Motor neuron (in vitro differentiated cells): ENCODE data around the gene NPIPB6. TPM values are rescaled to one million over a fixed set of nuclear protein-coding genes. Genes with fewer than 3 reads are reported as not detected.
A peak's percentile ranks its signal among the peaks of the same experiment; 100 is the strongest.
"Not testable (repeated sequence)": the region's sequence is repeated elsewhere in the genome, so short reads cannot be mapped to it uniquely, and the experiment has no call there.

Source experiments
- ATAC-seq, 8 experiments: fragments of 200-7000 bp; cut with Tn5 transposase; replicated peaks in 6 of 8; 2 replicates each; pipeline ENCODE4 v1.8.0; 2021; ENCODE audit warnings: mild to moderate bottlenecking in 8 of 8, moderate library complexity in 8 of 8
- H3K27ac ChIP-seq, 2 donors: fragments of 250-450 bp; sonication (Bioruptor Pico); 2 replicates each; pipeline ENCODE4 v1.9.0; 2021; ENCODE audit warnings: antibody characterized with exemption in 2 of 2, mild to moderate bottlenecking in 2 of 2, moderate library complexity in 1 of 2
- H3K4me1 ChIP-seq, 2 donors: fragments of 250-450 bp; sonication (Bioruptor Pico); replicated peaks in 1 of 2; 2 replicates each; pipeline ENCODE4 v1.6.1; 2021; ENCODE audit warnings: antibody characterized with exemption in 2 of 2, mild to moderate bottlenecking in 2 of 2, moderate library complexity in 1 of 2
- H3K4me3 ChIP-seq, 5 donors: fragments of 250-450 bp; sonication (Bioruptor Pico); 2 replicates each; pipeline ENCODE4 v1.9.0; 2021; ENCODE audit warnings: antibody characterized with exemption in 5 of 5, mild to moderate bottlenecking in 5 of 5, moderate library complexity in 4 of 5
- WGBS, 10 experiments: fragments of 450-650 bp; shearing (Covaris generic); methylation state at CpG; one replicate each; pipeline ENCODE4 v1.0.0; 2022; 5-methylcytosine and 5-hydroxymethylcytosine counted together
- in situ Hi-C, 9 experiments: fragments of 400-800 bp; cut with MboI; loops; one replicate each; pipeline ENCODE4 v1.15.0; 2021; ENCODE audit warnings: low sequenced_read_pairs in 9 of 9, low pct_unique_long_range_greater_than_20kb in 2 of 9; ENCODE audit not compliant: unreplicated experiment in 9 of 9
- total RNA-seq, 8 experiments: library from RNA; unstranded; fragments of 300-600 nt; gene quantifications; 2 replicates each; pipeline versions ENCODE4 v1.2.3 to v1.2.4, GENCODE V29; 2022

NPIPB6 gene
- total RNA-seq = 1 to 10 TPM in 5 of 8 experiments, under 1 TPM in 1, not detected in 2; 0.88 to 3.1 (median 1.6) TPM

DNA sequence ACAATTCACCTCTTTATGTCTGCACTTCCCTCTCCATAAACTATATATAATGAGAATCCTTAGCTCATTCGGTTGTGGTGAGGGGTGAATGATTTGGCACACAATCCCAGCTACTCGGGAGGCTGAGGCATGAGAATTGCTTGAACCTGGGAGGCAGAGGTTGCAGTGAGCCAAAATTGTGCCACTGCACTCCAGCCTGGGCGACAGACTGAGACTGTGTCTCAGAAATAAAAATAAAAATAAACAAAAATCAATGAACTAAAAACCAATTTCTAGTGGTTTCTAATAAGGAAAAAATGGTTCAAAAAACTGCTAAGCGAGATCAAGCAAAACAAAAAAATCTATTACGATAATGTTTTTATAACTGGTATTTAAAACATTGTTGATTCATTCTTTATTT, at the start of gene NPIPB6:
NPIPB6 (minus strand) TSS at position 101 of the 400 bp plus-strand sequence. CDS start 686 bp downstream, outside the sequence.
- ATAC-seq, in situ Hi-C loops, H3K4me3 ChIP-seq, H3K27ac ChIP-seq, H3K4me1 ChIP-seq: not testable (repeated sequence)
- no CpG with 5 or more reads among the region's 5 CpGs for WGBS, 10 experiments

DNA sequence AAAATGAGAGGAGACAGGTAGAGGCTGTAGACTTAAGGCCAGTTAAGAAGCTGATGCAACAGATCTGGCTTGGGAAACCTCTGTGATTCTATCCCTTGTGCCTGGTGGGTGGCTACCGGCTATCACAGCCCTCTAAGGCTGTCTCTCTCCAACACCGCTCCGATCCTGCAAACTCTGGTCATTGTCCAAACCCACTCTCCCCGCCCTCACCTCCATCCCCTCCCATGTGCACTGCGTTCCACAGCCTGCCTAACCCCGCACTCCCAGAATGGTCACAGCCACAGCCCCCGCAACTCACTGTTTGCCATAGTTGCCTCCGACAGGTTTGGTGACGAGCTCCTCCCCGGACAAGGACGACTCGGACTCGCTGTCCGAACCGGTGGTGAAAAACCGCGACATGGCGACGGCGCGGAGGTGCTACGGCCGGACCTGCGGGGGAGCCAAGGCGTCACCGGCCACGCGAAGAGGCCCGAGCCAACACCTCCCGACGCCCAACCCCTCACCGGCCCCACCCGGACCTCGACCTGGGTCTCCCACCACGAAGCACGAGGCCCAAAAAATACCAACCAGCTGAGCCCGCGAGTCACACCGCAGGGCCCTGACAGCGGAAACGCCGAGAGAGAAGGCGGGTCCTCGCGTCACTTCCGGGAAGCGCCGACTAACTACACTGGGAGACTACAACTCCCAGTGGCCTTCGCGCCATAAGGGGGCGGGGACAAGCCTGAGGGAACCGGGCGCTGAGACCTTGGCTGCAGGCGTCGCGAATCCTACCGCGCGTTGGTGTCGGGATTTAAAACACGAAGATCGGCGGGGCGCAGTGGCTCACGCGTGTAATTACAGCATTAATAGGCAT, 40.1 kb upstream of the NPIPB6 start, which contains the start of gene EIF3CL:
EIF3CL (minus strand) TSS at position 622 of the 853 bp plus-strand sequence; CDS start at position 399, 223 bp downstream.
- ATAC-seq = peak; percentile 99 to 100 (median 99)
- H3K4me3 ChIP-seq, H3K27ac ChIP-seq, in situ Hi-C loops, H3K4me1 ChIP-seq: not testable (repeated sequence)
- no CpG with 5 or more reads among the region's 66 CpGs for WGBS, 10 experiments

DNA sequence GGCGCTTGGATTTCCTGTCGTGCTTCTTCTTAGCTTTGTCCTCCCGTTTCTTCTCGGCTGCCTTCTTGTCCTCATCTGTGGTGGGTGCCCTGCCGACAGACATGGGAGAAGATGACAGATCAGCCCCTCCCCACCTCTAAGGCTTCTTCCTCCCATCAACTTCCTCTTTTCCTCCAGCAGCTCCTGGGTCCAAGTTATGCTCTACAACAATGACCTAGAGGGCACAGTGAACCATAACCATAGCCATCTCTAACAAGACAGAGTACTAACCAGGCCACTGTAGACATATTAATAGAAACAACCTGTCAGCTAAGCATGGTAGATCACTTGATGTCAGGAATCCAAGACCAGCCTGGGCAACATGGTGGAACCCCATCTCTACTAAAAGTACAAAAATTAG, 28.7 kb upstream of the NPIPB6 start:
- no CpG with 5 or more reads among the region's 5 CpGs for WGBS, 10 experiments
- not testable (repeated sequence) for H3K4me3 ChIP-seq

DNA sequence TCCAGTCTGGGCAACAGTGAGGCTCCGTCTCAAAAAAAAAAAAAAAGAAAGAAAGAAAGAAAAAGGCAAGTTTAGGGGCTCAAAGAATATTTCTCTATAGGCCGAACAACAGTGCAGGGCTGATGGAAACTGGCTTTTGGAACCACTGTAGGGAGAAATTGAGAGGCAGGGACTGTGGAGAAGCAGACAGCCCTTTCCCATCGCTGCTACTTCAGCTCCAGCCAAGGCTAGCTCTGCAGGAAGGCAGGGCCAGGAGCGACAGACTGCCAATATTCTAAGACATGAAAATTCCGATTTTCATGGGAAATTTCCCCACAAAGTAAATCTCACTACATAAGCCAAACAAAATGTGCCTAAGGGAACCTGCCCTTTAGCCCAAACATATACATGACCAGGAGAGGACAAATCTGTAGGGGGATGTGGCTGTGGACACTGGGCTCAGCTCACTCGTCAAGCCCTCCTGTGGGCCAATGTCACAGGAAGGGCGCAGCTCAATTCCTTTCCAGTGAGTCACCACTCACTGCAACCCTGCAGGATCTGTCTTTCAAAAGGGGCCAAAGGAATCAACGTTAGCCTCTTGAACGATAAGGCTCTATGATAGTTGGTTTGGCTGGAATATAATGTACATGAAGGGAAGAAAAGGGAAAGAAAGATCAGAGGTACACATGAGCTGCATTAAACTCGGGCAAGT, 19.0 kb upstream of the NPIPB6 start:
- peak in 2 of 8 experiments; percentile 61 to 62 for ATAC-seq
- H3K4me1 ChIP-seq, in situ Hi-C loops, H3K27ac ChIP-seq, H3K4me3 ChIP-seq: not testable (repeated sequence)
- WGBS, 10 experiments = no CpG with 5 or more reads among the region's 10 CpGs

More for the DNA sequence above, 28.7 kb upstream of the NPIPB6 start:
- H3K4me1 ChIP-seq, H3K27ac ChIP-seq, in situ Hi-C loops, ATAC-seq: not testable (repeated sequence)

DNA sequence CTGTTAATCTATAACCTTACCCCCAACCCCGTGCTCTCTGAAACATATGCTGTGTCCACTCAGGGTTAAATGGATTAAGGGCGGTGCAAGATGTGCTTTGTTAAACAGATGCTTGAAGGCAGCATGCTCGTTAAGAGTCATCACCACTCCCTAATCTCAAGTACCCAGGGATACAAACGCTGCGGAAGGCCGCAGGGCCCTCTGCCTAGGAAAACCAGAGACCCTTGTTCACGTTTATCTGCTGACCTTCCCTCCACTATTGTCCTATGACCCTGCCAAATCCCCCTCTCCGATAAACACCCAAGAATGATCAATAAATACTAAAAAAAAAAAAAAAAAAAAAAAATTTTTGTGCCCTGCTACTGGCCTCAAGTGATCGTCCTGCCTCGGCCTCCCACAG, 14.5 kb upstream of the NPIPB6 start:
- H3K4me3 ChIP-seq, ATAC-seq, in situ Hi-C loops, H3K27ac ChIP-seq, H3K4me1 ChIP-seq: not testable (repeated sequence)
- no CpG with 5 or more reads among the region's 10 CpGs for WGBS, 10 experiments

DNA sequence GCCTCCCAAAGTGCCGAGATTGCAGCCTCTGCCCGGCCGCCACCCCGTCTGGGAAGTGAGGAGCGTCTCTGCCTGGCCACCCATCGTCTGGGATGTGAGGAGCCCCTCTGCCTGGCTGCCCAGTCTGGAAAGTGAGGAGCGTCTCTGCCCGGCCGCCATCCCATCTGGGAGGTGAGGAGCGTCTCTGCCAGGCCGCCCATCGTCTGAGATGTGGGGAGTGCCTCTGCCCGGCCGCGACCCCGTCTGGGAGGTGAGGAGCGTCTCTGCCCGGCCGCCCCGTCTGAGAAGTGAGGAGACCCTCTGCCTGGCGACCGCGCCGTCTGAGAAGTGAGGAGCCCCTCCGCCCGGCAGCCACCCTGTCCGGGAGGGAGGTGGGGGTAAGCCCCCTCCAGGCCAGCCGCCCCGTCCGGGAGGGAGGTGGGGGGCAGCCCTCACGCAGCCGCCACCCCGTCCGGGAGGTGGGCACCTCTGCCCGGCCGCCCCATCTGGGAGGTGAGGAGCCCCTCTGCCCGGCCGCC, 13.9 kb upstream of the NPIPB6 start:
- H3K4me3 ChIP-seq, H3K4me1 ChIP-seq, in situ Hi-C loops, ATAC-seq, H3K27ac ChIP-seq: not testable (repeated sequence)
- WGBS, 10 experiments = no CpG with 5 or more reads among the region's 38 CpGs

DNA sequence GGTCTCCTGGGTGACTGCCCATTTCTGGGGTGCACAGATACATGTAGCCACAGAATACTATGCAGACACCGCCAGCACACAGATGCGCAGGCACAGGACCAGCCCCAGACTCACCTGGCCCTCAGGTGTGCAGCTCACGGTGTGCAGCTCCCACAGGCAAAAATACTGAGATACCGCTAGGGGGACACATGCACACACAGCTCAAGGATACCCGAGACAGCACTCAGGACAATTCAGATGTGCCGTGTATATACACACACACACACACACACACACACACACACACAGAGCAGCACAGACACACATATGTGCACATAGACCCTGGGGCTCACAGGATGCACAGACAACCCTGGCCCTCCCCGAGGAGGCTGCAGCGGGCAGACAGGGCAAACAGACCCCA, 11.8 kb upstream of the NPIPB6 start:
- peak in 6 of 8 experiments; percentile 27 to 82 (median 52) for ATAC-seq
- H3K4me1 ChIP-seq, H3K27ac ChIP-seq, H3K4me3 ChIP-seq, in situ Hi-C loops: not testable (repeated sequence)
- no CpG with 5 or more reads among the region's 8 CpGs for WGBS, 10 experiments

DNA sequence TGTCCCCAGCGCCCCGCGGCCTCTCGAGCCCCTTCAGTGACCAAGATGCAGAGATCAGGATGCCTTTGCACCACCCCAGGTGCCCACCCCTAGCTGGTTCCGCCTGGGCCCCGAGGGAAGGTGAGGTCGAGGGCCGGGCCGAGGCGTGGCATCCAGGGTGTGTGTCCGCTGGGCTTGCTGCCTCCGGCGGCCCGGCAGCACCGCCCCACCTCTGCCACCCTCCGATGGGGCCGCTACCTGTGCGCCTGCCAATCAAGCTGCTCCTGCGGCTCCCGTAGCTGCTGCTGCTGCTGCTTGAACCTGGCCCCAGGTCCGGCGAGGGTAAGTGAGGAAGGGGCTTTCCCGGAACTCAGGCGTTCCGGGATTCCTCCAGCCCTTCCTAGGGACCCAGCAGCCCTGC, 11.0 kb upstream of the NPIPB6 start:
- ATAC-seq, in situ Hi-C loops, H3K27ac ChIP-seq, H3K4me1 ChIP-seq, H3K4me3 ChIP-seq: not testable (repeated sequence)
- no CpG with 5 or more reads among the region's 25 CpGs for WGBS, 10 experiments

DNA sequence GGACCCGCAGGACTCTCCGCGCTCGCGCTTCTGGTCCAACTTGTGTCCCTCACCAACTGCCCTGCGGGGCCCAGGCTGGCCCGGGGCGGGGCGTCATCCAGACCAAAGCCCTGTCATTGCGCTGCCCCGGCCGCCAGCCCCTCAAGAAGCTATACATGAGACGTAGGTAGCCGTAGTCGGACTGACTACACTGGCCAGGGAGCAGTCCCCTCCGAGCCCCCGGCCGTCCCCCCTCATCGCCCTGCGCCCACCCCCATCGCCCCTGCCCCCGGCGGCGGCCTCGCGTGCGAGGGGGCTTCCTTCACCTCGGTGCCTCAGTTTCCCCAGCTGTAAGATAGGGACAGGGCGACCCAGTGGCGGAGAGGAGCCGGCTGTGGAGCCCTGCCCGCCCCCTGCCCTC, 4.6 kb upstream of the NPIPB6 start:
- no CpG with 5 or more reads among the region's 32 CpGs for whole genome bisulfite sequencing, 10 experiments
- H3K4me3 ChIP-seq, in situ Hi-C loops, H3K27ac ChIP-seq, H3K4me1 ChIP-seq, ATAC-seq: not testable (repeated sequence)

DNA sequence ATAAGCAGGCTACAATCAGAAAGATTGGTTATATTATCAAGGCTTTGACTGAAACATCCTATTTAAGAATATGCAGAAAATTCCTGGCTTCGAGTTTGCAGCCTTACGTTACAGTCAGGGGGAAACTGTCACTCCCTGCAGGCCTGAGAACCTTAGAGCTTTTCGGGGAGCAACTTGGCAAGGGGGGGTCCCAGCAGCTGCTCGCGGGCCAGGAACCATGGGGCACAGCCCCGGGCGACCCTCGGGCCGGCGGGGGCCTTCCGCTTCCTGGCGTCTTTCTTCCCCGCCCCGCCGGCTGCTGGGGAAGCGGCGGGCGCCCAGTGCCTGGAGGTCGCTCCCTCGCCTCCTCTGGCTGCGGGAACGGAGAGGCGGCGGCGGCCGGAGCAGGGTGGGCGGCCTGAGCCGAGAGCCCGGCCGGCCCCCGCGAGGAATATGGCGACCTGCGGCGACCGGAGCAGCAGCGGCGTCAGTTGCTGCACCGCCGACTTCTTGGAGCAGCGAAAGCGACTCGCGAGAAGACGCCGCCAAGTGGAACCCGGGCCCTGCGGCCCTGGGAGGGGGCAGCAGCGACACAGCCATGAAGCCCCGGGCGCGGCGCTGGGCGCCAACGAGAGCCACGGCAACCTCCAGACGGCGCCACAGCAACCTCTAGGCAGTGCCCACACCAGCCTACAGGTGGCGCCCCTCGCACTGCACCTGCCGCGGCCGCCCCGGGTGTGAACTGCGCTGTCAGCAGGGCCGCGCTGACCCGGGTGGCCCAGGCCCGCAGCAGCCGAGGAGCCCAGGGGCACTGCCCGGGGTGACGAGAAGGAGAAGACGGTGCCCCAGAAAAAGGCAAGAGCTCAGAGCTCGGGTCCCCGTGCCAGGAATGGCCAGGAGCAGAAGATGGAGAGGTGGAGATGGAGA, 1.2 kb upstream of the NPIPB6 start:
- ATAC-seq = peak; percentile 96 to 98 (median 98)
- in situ Hi-C loops, H3K4me1 ChIP-seq, H3K4me3 ChIP-seq, H3K27ac ChIP-seq: not testable (repeated sequence)
- no CpG with 5 or more reads among the region's 75 CpGs for WGBS, 10 experiments

DNA sequence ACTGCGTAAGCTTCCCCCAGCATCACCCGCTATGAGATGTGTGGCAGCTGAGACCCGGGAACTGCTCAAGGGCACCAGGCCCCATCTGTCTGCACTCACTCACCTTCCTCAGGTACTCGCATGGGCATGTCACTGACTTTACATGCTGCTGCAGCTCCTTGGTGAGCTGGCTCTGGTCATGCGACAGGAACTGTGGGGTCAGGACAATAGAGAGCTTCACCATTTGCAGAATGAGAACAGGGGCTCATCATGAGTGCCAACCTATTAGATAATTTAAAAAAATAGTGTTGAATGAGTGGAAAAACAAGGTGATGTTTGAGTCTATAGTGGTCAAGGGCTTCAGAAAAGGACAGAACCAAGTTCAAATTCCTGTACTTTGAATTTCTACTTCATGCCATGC, 708 bp downstream of the NPIPB6 start:
- in situ Hi-C loops, ATAC-seq, H3K4me3 ChIP-seq, H3K4me1 ChIP-seq, H3K27ac ChIP-seq: not testable (repeated sequence)
- WGBS, 10 experiments = no CpG with 5 or more reads among the region's 5 CpGs

DNA sequence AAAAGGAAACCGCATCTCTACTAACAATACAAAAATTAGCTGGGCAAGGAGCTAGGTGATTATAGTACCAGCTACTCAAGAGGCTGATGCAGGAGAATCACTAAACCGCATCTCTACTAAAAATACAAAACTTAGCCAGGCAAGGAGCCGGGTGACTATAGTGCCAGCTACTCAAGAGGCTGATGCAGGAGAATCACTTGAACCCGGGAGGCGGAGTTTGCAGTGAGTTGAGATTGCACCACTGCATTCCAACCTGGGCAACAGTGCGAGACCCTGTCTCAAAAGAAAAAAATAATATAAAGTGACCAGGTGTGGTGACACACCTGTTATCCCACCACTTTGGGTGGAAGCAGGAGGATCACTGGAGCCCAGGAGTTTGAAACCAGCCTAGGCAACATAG, 25.1 kb downstream of the NPIPB6 start:
- H3K4me3 ChIP-seq, in situ Hi-C loops, H3K4me1 ChIP-seq, ATAC-seq, H3K27ac ChIP-seq: not testable (repeated sequence)
- WGBS, 10 experiments = no CpG with 5 or more reads among the region's 6 CpGs
